ENCODE results near the gene NFKBIA. TPM values are rescaled to one million over a fixed set of nuclear protein-coding genes. Genes with fewer than 3 reads are reported as not detected.

The NFKBIA gene
- total and polyA plus RNA-seq, 4 donors = 83.0 to 186 (median 111) TPM

GRCh38 chr14:35390577-35391387 is 13.8 kb downstream of the NFKBIA start:
- H3K4me1 ChIP-seq (ENCODE audit: control insufficient read depth in 1 of 2, insufficient read depth in 2 of 2, low read length in 2 of 2) = no peaks in the 10 kb centered on the region
- ATAC-seq (ENCODE audit: low FRiP score) (no peak), DNase-seq (peak; percentile 33 to 46)
- H3K27ac ChIP-seq (ENCODE audit: low read depth in 1 of 2, low read length in 2 of 2) = no peak overlapping the region
- WGBS, 2 donors = 81 to 83% methylated on average over 9 of the region's 9 CpGs
- H3K36me3 ChIP-seq (ENCODE audit: control insufficient read depth in 1 of 2, insufficient read depth in 2 of 2, low read length in 1 of 2) = no peaks in the 10 kb centered on the region
- no peaks in the 10 kb centered on the region for H3K27me3 ChIP-seq (ENCODE audit: control insufficient read depth in 1 of 2, insufficient read depth in 2 of 2, low read length in 1 of 2)
- H3K4me3 ChIP-seq (ENCODE audit: low read length in 2 of 2) = no peak overlapping the region
- no peaks in the 10 kb centered on the region for H3K9me3 ChIP-seq (ENCODE audit: control insufficient read depth, low read length)
- intact Hi-C loops (cut with DNase I) = no loop called here

GRCh38 chr14:35389315-35389667 is 15.3 kb downstream of the NFKBIA start:
- H3K4me1 ChIP-seq (ENCODE audit: control insufficient read depth in 1 of 2, insufficient read depth in 2 of 2, low read length in 2 of 2) = peaks cover 0 to 4% of the 10 kb centered on the region in 2 donors
- H3K27me3 ChIP-seq (ENCODE audit: control insufficient read depth in 1 of 2, insufficient read depth in 2 of 2, low read length in 1 of 2) = no peaks in the 10 kb centered on the region
- DNase-seq = peak in 1 of 2 donors; percentile 14
- no peak for ATAC-seq (ENCODE audit: low FRiP score)
- no peak overlapping the region for H3K27ac ChIP-seq (ENCODE audit: low read depth in 1 of 2, low read length in 2 of 2)
- no peaks in the 10 kb centered on the region for H3K9me3 ChIP-seq (ENCODE audit: control insufficient read depth, low read length)
- H3K4me3 ChIP-seq (ENCODE audit: low read length in 2 of 2) = no peak overlapping the region
- 94 to 98% methylated on average over 9 of the region's 9 CpGs for WGBS, 2 donors
- intact Hi-C loops (cut with DNase I) = loop anchor here in 1 of 2 donors (5.0 kb wide), 1 partner anchor 47 kb away; no protein-coding TSS in a partner anchor
- H3K36me3 ChIP-seq (ENCODE audit: control insufficient read depth in 1 of 2, insufficient read depth in 2 of 2, low read length in 1 of 2) = no peaks in the 10 kb centered on the region

- H3K27me3 ChIP-seq (ENCODE audit: control insufficient read depth in 1 of 2, insufficient read depth in 2 of 2, low read length in 1 of 2) = no peaks in the 10 kb centered on the region
- H3K9me3 ChIP-seq (ENCODE audit: control insufficient read depth, low read length) = no peaks in the 10 kb centered on the region
- no peaks in the 10 kb centered on the region for H3K36me3 ChIP-seq (ENCODE audit: control insufficient read depth in 1 of 2, insufficient read depth in 2 of 2, low read length in 1 of 2)
- intact Hi-C loops (cut with DNase I) = loop anchor here in 1 of 2 donors (5.0 kb wide), 1 partner anchor 46 kb away; no protein-coding TSS in a partner anchor
- WGBS, 2 donors = 89 to 92% methylated on average over 14 of the region's 14 CpGs
- no peak overlapping the region for H3K27ac ChIP-seq (ENCODE audit: low read depth in 1 of 2, low read length in 2 of 2)
- peak in 1 of 2 donors; percentile 12 for DNase-seq
- H3K4me1 ChIP-seq (ENCODE audit: control insufficient read depth in 1 of 2, insufficient read depth in 2 of 2, low read length in 2 of 2) = peaks cover 0 to 4% of the 10 kb centered on the region in 2 donors
- H3K4me3 ChIP-seq (ENCODE audit: low read length in 2 of 2) = no peak overlapping the region
- ATAC-seq (ENCODE audit: low FRiP score) = no peak
Measured at GRCh38 chr14:35388656-35389314, 15.8 kb downstream of the NFKBIA start.

GRCh38 chr14:35387713-35388579 is 16.6 kb downstream of the NFKBIA start:
- Histone ChIP-seq H3K36me3 (ENCODE audit: control insufficient read depth in 1 of 2, insufficient read depth in 2 of 2, low read length in 1 of 2) (no peaks in the 10 kb centered on the region), H3K27ac (ENCODE audit: low read depth in 1 of 2, low read length in 2 of 2) (no peak overlapping the region), H3K27me3 (ENCODE audit: control insufficient read depth in 1 of 2, insufficient read depth in 2 of 2, low read length in 1 of 2) (no peaks in the 10 kb centered on the region), H3K4me3 (ENCODE audit: low read length in 2 of 2) (no peak overlapping the region), H3K9me3 (ENCODE audit: control insufficient read depth, low read length) (no peaks in the 10 kb centered on the region), H3K4me1 (ENCODE audit: control insufficient read depth in 1 of 2, insufficient read depth in 2 of 2, low read length in 2 of 2) (peaks cover 0 to 4% of the 10 kb centered on the region in 2 donors)
- WGBS, 2 donors = 94 to 96% methylated on average over 14 of the region's 14 CpGs
- intact Hi-C loops (cut with DNase I) = loop anchor here in 1 of 2 donors (5.0 kb wide), 1 partner anchor 46 kb away; no protein-coding TSS in a partner anchor
- DNase-seq = no peak
- no peak for ATAC-seq (ENCODE audit: low FRiP score)

GRCh38 chr14:35387219-35387618 is 17.3 kb downstream of the NFKBIA start:
- Histone ChIP-seq H3K27ac (ENCODE audit: low read depth in 1 of 2, low read length in 2 of 2) (no peak overlapping the region), H3K4me1 (ENCODE audit: control insufficient read depth in 1 of 2, insufficient read depth in 2 of 2, low read length in 2 of 2) (peaks cover 0 to 4% of the 10 kb centered on the region in 2 donors), H3K9me3 (ENCODE audit: control insufficient read depth, low read length) (no peaks in the 10 kb centered on the region), H3K27me3 (ENCODE audit: control insufficient read depth in 1 of 2, insufficient read depth in 2 of 2, low read length in 1 of 2) (no peaks in the 10 kb centered on the region), H3K36me3 (ENCODE audit: control insufficient read depth in 1 of 2, insufficient read depth in 2 of 2, low read length in 1 of 2) (no peaks in the 10 kb centered on the region), H3K4me3 (ENCODE audit: low read length in 2 of 2) (no peak overlapping the region)
- DNase-seq (peak in 1 of 2 donors; percentile 30), ATAC-seq (ENCODE audit: low FRiP score) (no peak)
- intact Hi-C loops (cut with DNase I) = loop anchor here in 1 of 2 donors (5.0 kb wide), 1 partner anchor 45 kb away; no protein-coding TSS in a partner anchor
- 91 to 95% methylated on average over 7 of the region's 7 CpGs for WGBS, 2 donors

- Histone ChIP-seq H3K27ac (ENCODE audit: low read depth in 1 of 2, low read length in 2 of 2) (no peak overlapping the region), H3K4me1 (ENCODE audit: control insufficient read depth in 1 of 2, insufficient read depth in 2 of 2, low read length in 2 of 2) (peaks cover 0 to 4% of the 10 kb centered on the region in 2 donors), H3K27me3 (ENCODE audit: control insufficient read depth in 1 of 2, insufficient read depth in 2 of 2, low read length in 1 of 2) (no peaks in the 10 kb centered on the region), H3K36me3 (ENCODE audit: control insufficient read depth in 1 of 2, insufficient read depth in 2 of 2, low read length in 1 of 2) (no peaks in the 10 kb centered on the region), H3K4me3 (ENCODE audit: low read length in 2 of 2) (no peak overlapping the region), H3K9me3 (ENCODE audit: control insufficient read depth, low read length) (no peaks in the 10 kb centered on the region)
- ATAC-seq (ENCODE audit: low FRiP score) (no peak), DNase-seq (no peak)
- intact Hi-C loops (cut with DNase I) = loop anchor here in 1 of 2 donors (5.0 kb wide), 1 partner anchor 44 kb away; no protein-coding TSS in a partner anchor
- 91 to 92% methylated on average over 12 of the region's 12 CpGs for WGBS, 2 donors
Measured at GRCh38 chr14:35386673-35387125, 17.9 kb downstream of the NFKBIA start.

GRCh38 chr14:35385042-35385839 is 19.3 kb downstream of the NFKBIA start:
- DNase-seq (peak; percentile 87 to 93), ATAC-seq (ENCODE audit: low FRiP score) (peak; percentile 93)
- Histone ChIP-seq H3K9me3 (ENCODE audit: control insufficient read depth, low read length) (no peaks in the 10 kb centered on the region), H3K27ac (ENCODE audit: low read depth in 1 of 2, low read length in 2 of 2) (peak overlapping the region in 1 of 2 donors; percentile 66), H3K27me3 (ENCODE audit: control insufficient read depth in 1 of 2, insufficient read depth in 2 of 2, low read length in 1 of 2) (no peaks in the 10 kb centered on the region), H3K4me3 (ENCODE audit: low read length in 2 of 2) (no peak overlapping the region), H3K36me3 (ENCODE audit: control insufficient read depth in 1 of 2, insufficient read depth in 2 of 2, low read length in 1 of 2) (no peaks in the 10 kb centered on the region), H3K4me1 (ENCODE audit: control insufficient read depth in 1 of 2, insufficient read depth in 2 of 2, low read length in 2 of 2) (peaks cover 0 to 4% of the 10 kb centered on the region in 2 donors)
- WGBS, 2 donors = 45 to 48% methylated on average over 14 to 15 of the region's 15 CpGs
- intact Hi-C loops (cut with DNase I) = loop anchor here (1.0 to 5.0 kb wide), 2 partner anchors 43 to 93 kb away; partner anchors contain the start of gene PSMA6 (in 1 of the 2)
